ENCODE results near the gene ATN1. TPM values are rescaled to one million over a fixed set of nuclear protein-coding genes. Genes with fewer than 3 reads are reported as not detected.

ATN1 gene
- total RNA-seq, 1 donor from 2014 or later = 205 TPM

DNA sequence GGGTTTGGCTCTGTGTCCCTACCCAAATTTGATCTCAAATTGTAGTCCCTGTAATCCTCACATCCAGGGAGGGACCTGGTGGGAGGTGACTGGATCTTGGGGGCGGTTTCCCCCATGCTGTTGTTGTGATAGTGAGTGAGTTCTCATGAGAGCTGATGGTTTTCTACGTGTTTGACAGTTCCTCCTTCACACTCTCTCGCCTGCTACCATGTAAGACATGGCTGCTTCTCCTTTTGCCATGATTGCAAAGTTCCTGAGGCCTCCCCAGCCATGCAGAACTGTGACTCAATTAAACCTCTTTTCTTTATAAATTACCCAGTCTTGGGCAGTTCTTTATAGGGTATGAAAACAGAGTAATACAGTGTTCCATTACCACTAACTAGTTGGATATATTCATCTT, 33.4 kb upstream of the ATN1 start:
- no peak overlapping the region for H3K4me3 Mint-ChIP-seq
- DNase-seq (ENCODE audit: low spot score in 2 of 2, unreplicated experiment in 2 of 2) = no peak
- no peaks in the 10 kb centered on the region for H3K9me3 Mint-ChIP-seq
- TF ChIP-seq, protein P1, sequence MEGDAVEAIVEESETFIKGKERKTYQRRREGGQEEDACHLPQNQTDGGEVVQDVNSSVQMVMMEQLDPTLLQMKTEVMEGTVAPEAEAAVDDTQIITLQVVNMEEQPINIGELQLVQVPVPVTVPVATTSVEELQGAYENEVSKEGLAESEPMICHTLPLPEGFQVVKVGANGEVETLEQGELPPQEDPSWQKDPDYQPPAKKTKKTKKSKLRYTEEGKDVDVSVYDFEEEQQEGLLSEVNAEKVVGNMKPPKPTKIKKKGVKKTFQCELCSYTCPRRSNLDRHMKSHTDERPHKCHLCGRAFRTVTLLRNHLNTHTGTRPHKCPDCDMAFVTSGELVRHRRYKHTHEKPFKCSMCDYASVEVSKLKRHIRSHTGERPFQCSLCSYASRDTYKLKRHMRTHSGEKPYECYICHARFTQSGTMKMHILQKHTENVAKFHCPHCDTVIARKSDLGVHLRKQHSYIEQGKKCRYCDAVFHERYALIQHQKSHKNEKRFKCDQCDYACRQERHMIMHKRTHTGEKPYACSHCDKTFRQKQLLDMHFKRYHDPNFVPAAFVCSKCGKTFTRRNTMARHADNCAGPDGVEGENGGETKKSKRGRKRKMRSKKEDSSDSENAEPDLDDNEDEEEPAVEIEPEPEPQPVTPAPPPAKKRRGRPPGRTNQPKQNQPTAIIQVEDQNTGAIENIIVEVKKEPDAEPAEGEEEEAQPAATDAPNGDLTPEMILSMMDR (IDR thresholded peaks at IDR 0.05; ENCODE audit: unreplicated experiment) = no peak
- H3K36me3 Mint-ChIP-seq = no peaks in the 10 kb centered on the region
- no peak overlapping the region for H3K27ac Mint-ChIP-seq
- no peaks in the 10 kb centered on the region for H3K27me3 Mint-ChIP-seq (ENCODE audit: low read depth)
- H3K4me1 Mint-ChIP-seq = peaks cover 11% of the 10 kb centered on the region

DNA sequence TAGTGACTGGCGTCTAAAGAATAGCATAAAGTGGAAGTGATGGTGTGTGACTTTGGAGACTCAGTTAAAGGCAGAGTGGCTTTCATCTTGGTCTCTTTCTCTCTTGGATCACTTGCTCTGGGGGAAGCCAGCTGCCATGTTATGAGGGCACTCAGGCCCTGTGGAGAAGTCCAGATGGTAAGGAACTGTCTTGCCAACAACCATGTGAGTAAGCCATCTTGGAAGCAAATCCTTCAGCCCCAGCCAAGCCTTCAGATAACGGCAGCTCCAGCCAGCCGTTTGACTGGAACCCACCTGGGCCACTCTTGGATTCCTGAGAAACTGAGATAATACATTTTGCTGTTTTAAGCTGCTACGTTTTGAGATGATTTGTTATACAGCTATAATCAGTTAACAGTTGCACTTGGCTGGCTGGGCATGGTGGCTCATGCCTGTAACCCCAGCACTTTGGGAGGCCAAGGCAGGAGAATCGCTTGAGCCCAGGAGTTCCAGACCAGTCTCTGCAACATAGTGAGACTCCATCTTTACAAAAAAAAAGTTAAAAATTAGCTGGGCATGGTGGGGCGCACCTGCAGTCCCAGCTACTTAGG, 30.8 kb upstream of the ATN1 start:
- Mint-ChIP-seq H3K4me1 (no peaks in the 10 kb centered on the region), H3K27me3 (ENCODE audit: low read depth) (no peaks in the 10 kb centered on the region), H3K27ac (no peak overlapping the region), H3K36me3 (no peaks in the 10 kb centered on the region), H3K9me3 (no peaks in the 10 kb centered on the region), H3K4me3 (no peak overlapping the region)
- TF ChIP-seq, protein P1 (IDR thresholded peaks at IDR 0.05; ENCODE audit: unreplicated experiment) = no peak
- no peak for DNase-seq (ENCODE audit: low spot score in 2 of 2, unreplicated experiment in 2 of 2)

DNA sequence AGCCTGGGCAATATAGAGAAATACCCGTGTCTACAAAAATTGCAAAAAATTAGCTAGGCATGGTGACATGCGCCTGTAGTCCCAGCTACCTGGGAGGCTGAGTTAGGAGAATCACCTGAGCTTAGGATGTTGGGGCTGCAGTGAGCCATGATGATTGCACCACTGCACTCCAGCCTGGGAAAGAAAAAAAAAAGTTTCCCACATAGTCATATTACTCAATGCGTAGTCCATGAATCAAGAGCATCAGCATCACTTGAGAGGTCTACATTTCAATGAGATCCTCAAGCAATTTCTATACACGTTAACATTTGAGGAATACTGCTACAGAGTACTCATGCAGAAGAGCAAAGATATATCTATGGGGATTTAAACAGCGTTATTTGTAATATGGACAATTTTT, 28.3 kb upstream of the ATN1 start:
- H3K36me3 Mint-ChIP-seq = no peaks in the 10 kb centered on the region
- no peaks in the 10 kb centered on the region for H3K9me3 Mint-ChIP-seq
- H3K4me3 Mint-ChIP-seq = no peak overlapping the region
- no peak overlapping the region for H3K27ac Mint-ChIP-seq
- no peak for DNase-seq (ENCODE audit: low spot score in 2 of 2, unreplicated experiment in 2 of 2)
- H3K4me1 Mint-ChIP-seq = no peaks in the 10 kb centered on the region
- TF ChIP-seq, protein P1 (IDR thresholded peaks at IDR 0.05; ENCODE audit: unreplicated experiment) = no peak
- H3K27me3 Mint-ChIP-seq (ENCODE audit: low read depth) = no peaks in the 10 kb centered on the region

DNA sequence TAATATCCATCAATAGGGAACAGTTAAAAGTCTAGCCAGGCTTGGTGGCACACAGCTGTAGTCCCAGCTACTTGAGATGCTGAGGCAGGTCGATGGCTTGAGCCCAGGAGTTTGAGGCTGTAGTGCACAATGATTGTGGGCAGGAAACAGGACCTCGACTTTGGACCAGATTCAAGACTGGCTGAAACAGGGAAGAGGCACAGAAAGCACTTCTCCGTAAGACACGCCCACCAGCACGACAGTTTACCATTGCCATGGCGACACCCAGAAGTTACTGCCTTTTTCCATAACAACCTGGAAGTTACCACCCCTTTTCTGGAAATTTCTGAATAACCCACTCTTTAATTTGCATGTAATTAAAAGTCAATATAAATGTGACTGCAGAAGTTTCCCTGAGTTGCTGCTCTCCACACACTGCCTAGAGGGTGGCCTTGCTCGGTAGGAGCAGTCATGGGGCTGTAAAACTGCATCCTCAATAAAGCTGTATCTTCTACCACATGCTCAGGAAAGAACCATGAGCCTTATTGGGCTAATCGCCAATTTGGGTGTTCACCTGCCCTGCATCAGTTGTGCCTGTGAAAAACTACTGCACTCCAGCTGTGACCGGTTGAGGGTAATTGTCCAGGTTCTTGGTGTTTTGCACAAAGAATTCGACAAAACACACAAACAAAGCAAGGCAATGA, 27.8 kb upstream of the ATN1 start:
- TF ChIP-seq, protein P1 (IDR thresholded peaks at IDR 0.05; ENCODE audit: unreplicated experiment) = no peak
- no peaks in the 10 kb centered on the region for H3K27me3 Mint-ChIP-seq (ENCODE audit: low read depth)
- DNase-seq (ENCODE audit: low spot score in 2 of 2, unreplicated experiment in 2 of 2) = no peak

DNA sequence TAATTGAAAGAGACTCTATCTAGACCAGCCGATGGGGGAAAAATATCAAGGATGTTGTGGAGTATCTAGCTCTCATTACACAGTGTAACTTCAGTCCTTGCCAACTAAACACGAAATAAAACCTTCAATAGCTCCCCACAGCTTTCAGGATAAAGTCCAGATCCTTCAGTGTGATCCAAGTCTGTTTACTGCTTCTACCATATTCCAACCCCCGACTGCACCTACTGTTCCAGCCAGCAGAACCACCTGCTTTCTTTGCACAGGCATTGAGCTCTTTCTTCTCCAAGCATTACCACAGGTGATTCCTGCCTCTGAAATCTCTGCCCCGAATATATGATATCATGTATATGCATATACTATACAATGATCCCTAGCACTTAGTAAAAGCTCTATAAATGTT, 25.3 kb upstream of the ATN1 start:
- TF ChIP-seq, protein P1 (IDR thresholded peaks at IDR 0.05; ENCODE audit: unreplicated experiment) = no peak
- no peak for DNase-seq (ENCODE audit: low spot score in 2 of 2, unreplicated experiment in 2 of 2)
- no peaks in the 10 kb centered on the region for H3K4me1 Mint-ChIP-seq
- no peak overlapping the region for H3K27ac Mint-ChIP-seq
- H3K9me3 Mint-ChIP-seq = no peaks in the 10 kb centered on the region
- H3K4me3 Mint-ChIP-seq = no peak overlapping the region
- no peaks in the 10 kb centered on the region for H3K27me3 Mint-ChIP-seq (ENCODE audit: low read depth)
- no peaks in the 10 kb centered on the region for H3K36me3 Mint-ChIP-seq

More for the DNA sequence above, 27.8 kb upstream of the ATN1 start:
- no peak overlapping the region for H3K27ac Mint-ChIP-seq
- H3K4me1 Mint-ChIP-seq = no peaks in the 10 kb centered on the region
- H3K9me3 Mint-ChIP-seq = no peaks in the 10 kb centered on the region
- H3K36me3 Mint-ChIP-seq = no peaks in the 10 kb centered on the region
- H3K4me3 Mint-ChIP-seq = no peak overlapping the region
